Neural cell (in vitro differentiated cells): Measurements from ENCODE around the gene CACNA1I.

ENCODE experiments used
- CTCF ChIP-seq: fragments of 450-650 bp; IDR thresholded peaks from 2 replicates; pipeline ENCODE4 v1.5.1; 2014; ENCODE audit warnings: antibody characterized with exemption, mild to moderate bottlenecking, moderate library complexity; ENCODE audit not compliant: poor library complexity, severe bottlenecking
- EP300 ChIP-seq: fragments of 450-650 bp; conservative IDR thresholded peaks from 2 replicates; pipeline ENCODE4 v1.6.1; 2014; ENCODE audit warnings: antibody characterized with exemption, mild to moderate bottlenecking, moderate library complexity; ENCODE audit not compliant: poor library complexity, severe bottlenecking
- MXI1 ChIP-seq: fragments of 450-650 bp; conservative IDR thresholded peaks from 2 replicates; pipeline ENCODE4 v1.6.1; 2014; ENCODE audit warnings: antibody characterized with exemption, mild to moderate bottlenecking; ENCODE audit not compliant: poor library complexity, severe bottlenecking
- POLR2AphosphoS5 ChIP-seq: IDR thresholded peaks from 2 replicates; pipeline ENCODE4 v1.6.1; 2012
- RAD21 ChIP-seq: fragments of 450-650 bp; conservative IDR thresholded peaks from 2 replicates; pipeline ENCODE4 v1.6.1; 2014; ENCODE audit warnings: antibody characterized with exemption, mild to moderate bottlenecking, moderate library complexity
- SMC3 ChIP-seq: fragments of 450-650 bp; conservative IDR thresholded peaks from 2 replicates; pipeline ENCODE4 v1.6.1; 2014; ENCODE audit warnings: antibody characterized with exemption, mild to moderate bottlenecking, moderate library complexity; ENCODE audit not compliant: poor library complexity
- TAF1 ChIP-seq: IDR thresholded peaks from 2 replicates; pipeline ENCODE4 v1.6.1; 2012; ENCODE audit warnings: low read depth
- TF ChIP-seq, protein P1 (sequence below): IDR thresholded peaks from 2 replicates; pipeline ENCODE4 v1.6.1; 2012; ENCODE audit warnings: borderline replicate concordance

DNA sequence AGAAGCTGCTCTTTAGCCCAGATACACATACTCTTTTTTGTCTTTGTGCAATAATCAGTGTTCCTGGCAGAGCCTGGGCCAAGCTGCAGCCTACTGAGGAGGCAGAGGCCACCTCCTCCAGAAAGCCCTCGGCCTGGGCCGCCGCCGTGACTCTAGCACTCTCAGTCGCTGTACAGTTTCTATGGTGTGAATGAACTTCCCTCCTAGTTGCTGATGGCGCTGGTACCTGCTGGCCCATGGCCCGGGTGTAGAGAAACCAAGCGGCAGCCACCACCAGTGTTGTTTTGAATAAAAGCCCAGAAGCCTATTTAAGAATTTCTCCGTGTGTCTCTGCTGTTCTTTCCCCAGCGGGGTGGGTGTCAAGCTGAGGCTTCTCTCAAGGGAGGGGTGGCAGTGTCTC lies 118.9 kb downstream of the CACNA1I start:
- TF ChIP-seq EP300 (no peak), POLR2AphosphoS5 (no peak), CTCF (no peak), TAF1 (no peak), RAD21 (no peak), MXI1 (no peak), SMC3 (no peak)
- TF ChIP-seq, protein P1, sequence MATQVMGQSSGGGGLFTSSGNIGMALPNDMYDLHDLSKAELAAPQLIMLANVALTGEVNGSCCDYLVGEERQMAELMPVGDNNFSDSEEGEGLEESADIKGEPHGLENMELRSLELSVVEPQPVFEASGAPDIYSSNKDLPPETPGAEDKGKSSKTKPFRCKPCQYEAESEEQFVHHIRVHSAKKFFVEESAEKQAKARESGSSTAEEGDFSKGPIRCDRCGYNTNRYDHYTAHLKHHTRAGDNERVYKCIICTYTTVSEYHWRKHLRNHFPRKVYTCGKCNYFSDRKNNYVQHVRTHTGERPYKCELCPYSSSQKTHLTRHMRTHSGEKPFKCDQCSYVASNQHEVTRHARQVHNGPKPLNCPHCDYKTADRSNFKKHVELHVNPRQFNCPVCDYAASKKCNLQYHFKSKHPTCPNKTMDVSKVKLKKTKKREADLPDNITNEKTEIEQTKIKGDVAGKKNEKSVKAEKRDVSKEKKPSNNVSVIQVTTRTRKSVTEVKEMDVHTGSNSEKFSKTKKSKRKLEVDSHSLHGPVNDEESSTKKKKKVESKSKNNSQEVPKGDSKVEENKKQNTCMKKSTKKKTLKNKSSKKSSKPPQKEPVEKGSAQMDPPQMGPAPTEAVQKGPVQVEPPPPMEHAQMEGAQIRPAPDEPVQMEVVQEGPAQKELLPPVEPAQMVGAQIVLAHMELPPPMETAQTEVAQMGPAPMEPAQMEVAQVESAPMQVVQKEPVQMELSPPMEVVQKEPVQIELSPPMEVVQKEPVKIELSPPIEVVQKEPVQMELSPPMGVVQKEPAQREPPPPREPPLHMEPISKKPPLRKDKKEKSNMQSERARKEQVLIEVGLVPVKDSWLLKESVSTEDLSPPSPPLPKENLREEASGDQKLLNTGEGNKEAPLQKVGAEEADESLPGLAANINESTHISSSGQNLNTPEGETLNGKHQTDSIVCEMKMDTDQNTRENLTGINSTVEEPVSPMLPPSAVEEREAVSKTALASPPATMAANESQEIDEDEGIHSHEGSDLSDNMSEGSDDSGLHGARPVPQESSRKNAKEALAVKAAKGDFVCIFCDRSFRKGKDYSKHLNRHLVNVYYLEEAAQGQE = no peak
